Astrocyte (in vitro differentiated cells and primary cell): Measurements from ENCODE around the gene CCDC9.

Experiments
- CTCF ChIP-seq: IDR thresholded peaks from 2 replicates; pipeline ENCODE4 v1.5.1; 2011; ENCODE audit warnings: low read depth, mild to moderate bottlenecking, inconsistent platforms, low read length, moderate library complexity; ENCODE audit not compliant: insufficient read depth
- EZH2 ChIP-seq: IDR thresholded peaks from 2 replicates; pipeline ENCODE4 v1.6.1; 2012; ENCODE audit warnings: mild to moderate bottlenecking, low read length, inconsistent platforms; ENCODE audit not compliant: insufficient read depth

DNA sequence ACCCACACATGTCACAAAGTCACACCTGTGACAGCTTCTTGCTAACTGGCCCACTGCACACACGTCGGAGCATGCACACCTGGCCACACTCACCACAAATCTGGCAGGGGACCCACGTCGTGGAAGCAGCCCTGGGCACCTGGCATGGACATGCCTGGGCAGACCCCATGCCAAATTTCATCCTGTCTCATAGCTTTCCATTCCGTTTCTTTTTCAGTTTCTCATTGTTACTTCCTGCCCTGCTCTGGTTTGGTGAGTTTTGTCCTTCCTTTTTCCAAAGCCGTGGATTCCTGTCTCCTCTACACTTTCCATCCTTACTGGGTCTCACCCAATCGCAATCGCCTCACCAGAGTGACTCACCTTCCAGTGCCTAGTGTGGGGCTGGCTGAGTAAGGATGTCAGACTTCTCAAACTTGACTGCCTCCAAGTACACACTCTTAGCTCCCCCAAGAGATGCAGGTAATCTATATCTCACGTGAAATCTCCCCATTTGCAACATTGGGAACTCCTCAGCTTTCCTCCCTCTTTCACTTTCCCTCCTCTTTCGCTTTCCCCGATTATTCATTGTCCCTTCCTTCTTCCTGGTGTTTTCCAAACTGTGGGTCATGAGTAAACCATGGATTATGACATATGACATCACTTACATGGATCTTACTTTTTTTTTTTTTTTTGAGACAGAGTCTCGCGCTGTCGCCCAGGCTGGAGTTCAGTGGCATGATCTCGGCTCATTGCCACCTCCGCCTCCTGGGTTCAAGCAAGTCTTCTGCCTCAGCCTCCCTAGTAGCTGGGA lies 23.7 kb upstream of the CCDC9 start:
- TF ChIP-seq CTCF (no peak), EZH2 (no peak)
